Measurements from ENCODE around the gene BPIFA3.

Gene BPIFA3

GRCh38 chr20:33211817-33212424 is 5.2 kb upstream of the BPIFA3 start:
- peak; percentile 47 for DNase-seq (ENCODE audit: low read depth, low spot score)

- DNase-seq (ENCODE audit: low read depth, low spot score), result no peak
Measured at GRCh38 chr20:33224399-33224798, 7.2 kb downstream of the BPIFA3 start.

GRCh38 chr20:33229843-33230242 is 12.7 kb downstream of the BPIFA3 start:
- DNase-seq (ENCODE audit: low read depth, low spot score), result no peak

GRCh38 chr20:33231237-33231636 is 14.1 kb downstream of the BPIFA3 start:
- no peak for DNase-seq (ENCODE audit: low read depth, low spot score)

GRCh38 chr20:33232486-33233072 is 15.4 kb downstream of the BPIFA3 start:
- DNase-seq (ENCODE audit: low read depth, low spot score), result no peak

- DNase-seq (ENCODE audit: low read depth, low spot score), result no peak
Measured at GRCh38 chr20:33233129-33233774, 16.1 kb downstream of the BPIFA3 start.

- DNase-seq (ENCODE audit: low read depth, low spot score), result no peak
Measured at GRCh38 chr20:33234050-33234449, 16.9 kb downstream of the BPIFA3 start.

GRCh38 chr20:33235696-33236095 is 18.5 kb downstream of the BPIFA3 start, which contains the start of gene BPIFA1:
TSS of gene BPIFA1 (plus strand) at chr20:33235996. CDS start at chr20:33237712, 1,716 bp downstream.
- no peak for DNase-seq (ENCODE audit: low read depth, low spot score)

GRCh38 chr20:33236351-33236750 is 19.2 kb downstream of the BPIFA3 start:
- no peak for DNase-seq (ENCODE audit: low read depth, low spot score)

- no peak for DNase-seq (ENCODE audit: low read depth, low spot score)
Measured at GRCh38 chr20:33237989-33238388, 20.8 kb downstream of the BPIFA3 start.

GRCh38 chr20:33239418-33239817 is 22.3 kb downstream of the BPIFA3 start:
- DNase-seq (ENCODE audit: low read depth, low spot score), result no peak

GRCh38 chr20:33239979-33240736 is 23.0 kb downstream of the BPIFA3 start:
- no peak for DNase-seq (ENCODE audit: low read depth, low spot score)

- DNase-seq (ENCODE audit: low read depth, low spot score), result no peak
Measured at GRCh38 chr20:33240923-33241322, 23.8 kb downstream of the BPIFA3 start.

- no peak for DNase-seq (ENCODE audit: low read depth, low spot score)
Measured at GRCh38 chr20:33242319-33243100, 25.4 kb downstream of the BPIFA3 start.

GRCh38 chr20:33246077-33246476 is 28.9 kb downstream of the BPIFA3 start:
- DNase-seq (ENCODE audit: low read depth, low spot score), result no peak

- no peak for DNase-seq (ENCODE audit: low read depth, low spot score)
Measured at GRCh38 chr20:33249456-33249855, 32.3 kb downstream of the BPIFA3 start.

GRCh38 chr20:33250666-33251065 is 33.5 kb downstream of the BPIFA3 start:
- DNase-seq (ENCODE audit: low read depth, low spot score), result no peak

- no peak for DNase-seq (ENCODE audit: low read depth, low spot score)
Measured at GRCh38 chr20:33251496-33251895, 34.3 kb downstream of the BPIFA3 start.

- no peak for DNase-seq (ENCODE audit: low read depth, low spot score)
Measured at GRCh38 chr20:33252460-33252859, 35.3 kb downstream of the BPIFA3 start.

- DNase-seq (ENCODE audit: low read depth, low spot score), result no peak
Measured at GRCh38 chr20:33255005-33255404, 37.9 kb downstream of the BPIFA3 start.

- DNase-seq (ENCODE audit: low read depth, low spot score), result no peak
Measured at GRCh38 chr20:33257237-33257636, 40.1 kb downstream of the BPIFA3 start.

- no peak for DNase-seq (ENCODE audit: low read depth, low spot score)
Measured at GRCh38 chr20:33259371-33259770, 42.2 kb downstream of the BPIFA3 start.

Measured in astrocyte of the hippocampus (primary cell).